Kidney epithelial cell (primary cell): ENCODE data around the gene FCRLB. TPM values are rescaled to one million over a fixed set of nuclear protein-coding genes. Genes with fewer than 3 reads are reported as not detected.
"Not testable (repeated sequence)": the region's sequence is repeated elsewhere in the genome, so short reads cannot be mapped to it uniquely, and the experiment has no call there.

Experiments used
- DNase-seq: peaks from one replicate; pipeline ENCODE4 v3.0.0-alpha.2; 2010; ENCODE audit warnings: low read depth
- H3K27me3 ChIP-seq: 2 replicates; pipeline ENCODE4 v1.6.0; 2011; ENCODE audit warnings: low read length; ENCODE audit not compliant: control insufficient read depth, insufficient read depth
- H3K36me3 ChIP-seq: 2 replicates; pipeline ENCODE4 v1.5.1; 2011; ENCODE audit warnings: low read length; ENCODE audit not compliant: control insufficient read depth, insufficient read depth
- H3K4me3 ChIP-seq: 2 replicates; pipeline ENCODE4 v1.5.1; 2011; ENCODE audit warnings: low read depth, mild to moderate bottlenecking, control low read depth, low read length
- CTCF ChIP-seq: IDR thresholded peaks from 2 replicates; pipeline ENCODE4 v1.5.1; 2011; ENCODE audit warnings: mild to moderate bottlenecking, moderate library complexity, low read length, control low read depth, inconsistent platforms; ENCODE audit not compliant: insufficient read depth, poor library complexity, severe bottlenecking
- total RNA-seq: library from RNA; depleted of rRNA; stranded (reverse); fragments of >200 nt; gene quantifications from 2 replicates; pipeline ENCODE4 v1.2.3, GENCODE V29; 2015

The FCRLB gene
- total RNA-seq, 1 donor from 2014 or later = 1.1 TPM

GRCh38 chr1:161766102-161766981, 45.0 kb downstream of the FCRLB start, which contains the start of gene ATF6:
Gene ATF6 (plus strand): TSS chr1:161766320. CDS start chr1:161766361, 41 bp downstream.
- peak; percentile 75 for DNase-seq
- peak; percentile 3 for TF ChIP-seq CTCF
- H3K36me3 ChIP-seq = no peaks in the 10 kb centered on the region
- peak within 1 kb of the TSS; percentile 90 for H3K4me3 ChIP-seq
- no peaks in the 10 kb centered on the region for H3K27me3 ChIP-seq

GRCh38 chr1:161768461-161768860, 47.1 kb downstream of the FCRLB start:
- Histone ChIP-seq H3K4me3 (no peak overlapping the region), H3K36me3 (no peaks in the 10 kb centered on the region), H3K27me3 (no peaks in the 10 kb centered on the region)
- no peak for DNase-seq
- TF ChIP-seq CTCF = no peak

- no peaks in the 10 kb centered on the region for H3K36me3 ChIP-seq
- no peak for DNase-seq
- H3K4me3 ChIP-seq = no peak overlapping the region
- no peaks in the 10 kb centered on the region for H3K27me3 ChIP-seq
- no peak for TF ChIP-seq CTCF
Observed at GRCh38 chr1:161768986-161769672, 47.8 kb downstream of the FCRLB start.

GRCh38 chr1:161769673-161770045, 48.3 kb downstream of the FCRLB start:
- H3K4me3 ChIP-seq, DNase-seq, H3K27me3 ChIP-seq, H3K36me3 ChIP-seq: not testable (repeated sequence)

GRCh38 chr1:161770250-161770649, 48.9 kb downstream of the FCRLB start:
- TF ChIP-seq CTCF = no peak
- DNase-seq = no peak
- Histone ChIP-seq H3K27me3 (no peaks in the 10 kb centered on the region), H3K4me3 (no peak overlapping the region), H3K36me3 (no peaks in the 10 kb centered on the region)

- no peak for TF ChIP-seq CTCF
- H3K36me3 ChIP-seq = no peaks in the 10 kb centered on the region
- no peak for DNase-seq
Observed at GRCh38 chr1:161771161-161771560, 49.8 kb downstream of the FCRLB start.

More at GRCh38 chr1:161771161-161771560, 49.8 kb downstream of the FCRLB start:
- no peaks in the 10 kb centered on the region for H3K27me3 ChIP-seq
- no peak overlapping the region for H3K4me3 ChIP-seq
